K562 (cell line): ENCODE data around the gene CD300LG.

ENCODE experiments used
- RCOR1 ChIP-seq, 2 experiments: IDR thresholded peaks; 2 replicates each; pipeline ENCODE4 v1.6.1; 2012; ENCODE audit warnings: low read depth in 2 of 2, low read length in 2 of 2, borderline replicate concordance in 1 of 2, improper control_type of control experiment in 1 of 2
- ZNF263 ChIP-seq: sonication (generic); formaldehyde crosslinking; IDR thresholded peaks from 2 replicates; pipeline ENCODE4 v1.8.0; 2022; ENCODE audit warnings: mild to moderate bottlenecking, missing genetic modification reagents, borderline replicate concordance
- ZNF696 ChIP-seq: fragments of 250-450 bp; sonication (Bioruptor Pico); conservative IDR thresholded peaks from 2 replicates; pipeline ENCODE4 v1.4.0; 2020; ENCODE audit warnings: mild to moderate bottlenecking, moderate library complexity
- TF ChIP-seq, protein P1 (sequence below): fragments of 250-450 bp; sonication (Bioruptor Pico); IDR thresholded peaks from 2 replicates; pipeline ENCODE4 v1.6.1; 2021; ENCODE audit warnings: mild to moderate bottlenecking
- TF ChIP-seq, protein P2 (sequence below): sonication (generic); formaldehyde crosslinking; IDR thresholded peaks from 2 replicates; pipeline ENCODE4 v1.9.0; 2022; ENCODE audit warnings: mild to moderate bottlenecking, missing genetic modification reagents
- TF ChIP-seq, protein P3 (sequence below): fragments of 250-450 bp; sonication (Bioruptor Pico); IDR thresholded peaks from 2 replicates; pipeline ENCODE4 v1.9.0; 2021; ENCODE audit warnings: mild to moderate bottlenecking
- TF ChIP-seq, protein P4 (sequence below), 3 experiments: IDR thresholded peaks in 2 of 3; conservative IDR thresholded peaks in 1 of 3; 2 replicates each; pipeline ENCODE4 v1.5.1; 2011 to 2012; ENCODE audit warnings: low read length in 3 of 3, mild to moderate bottlenecking in 3 of 3, control low read depth in 2 of 3, improper control_type of control experiment in 1 of 3, inconsistent platforms in 1 of 3, low read depth in 1 of 3, mixed read lengths in 1 of 3, moderate library complexity in 1 of 3; ENCODE audit not compliant: insufficient read depth in 2 of 3

DNA sequence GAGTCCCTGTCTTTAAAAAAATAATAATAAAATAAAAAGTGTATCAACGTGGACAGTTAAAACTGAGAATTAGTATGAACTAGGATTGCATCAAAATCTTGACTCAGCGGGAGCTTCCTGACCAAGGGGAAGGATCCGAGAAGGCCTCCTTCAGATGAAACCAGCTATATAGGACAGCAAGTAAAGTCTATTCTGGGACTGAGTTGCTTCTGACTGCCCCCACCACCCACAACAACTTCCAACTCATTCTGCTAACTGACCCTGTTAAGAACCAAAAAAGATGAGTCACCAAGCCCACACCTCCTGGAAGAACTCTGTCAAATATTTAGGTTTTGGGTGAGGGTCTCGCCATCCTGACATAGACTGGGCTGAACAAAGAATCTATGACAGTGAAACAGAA is 38.9 kb upstream of the CD300LG start:
- TF ChIP-seq, protein P1, sequence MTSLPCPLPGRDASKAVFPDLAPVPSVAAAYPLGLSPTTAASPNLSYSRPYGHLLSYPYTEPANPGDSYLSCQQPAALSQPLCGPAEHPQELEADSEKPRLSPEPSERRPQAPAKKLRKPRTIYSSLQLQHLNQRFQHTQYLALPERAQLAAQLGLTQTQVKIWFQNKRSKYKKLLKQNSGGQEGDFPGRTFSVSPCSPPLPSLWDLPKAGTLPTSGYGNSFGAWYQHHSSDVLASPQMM (CRISPR knock-in tag) = no peak
- TF ChIP-seq RCOR1 (IDR thresholded peaks at IDR 0.05; ENCODE audit: borderline replicate concordance in 1 of 2, low read depth in 2 of 2, low read length in 2 of 2) = no peak
- TF ChIP-seq, protein P2, sequence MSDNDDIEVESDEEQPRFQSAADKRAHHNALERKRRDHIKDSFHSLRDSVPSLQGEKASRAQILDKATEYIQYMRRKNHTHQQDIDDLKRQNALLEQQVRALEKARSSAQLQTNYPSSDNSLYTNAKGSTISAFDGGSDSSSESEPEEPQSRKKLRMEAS (CRISPR knock-in tag) = no peak
- TF ChIP-seq ZNF696 (CRISPR knock-in tag) = no peak
- TF ChIP-seq, protein P3, sequence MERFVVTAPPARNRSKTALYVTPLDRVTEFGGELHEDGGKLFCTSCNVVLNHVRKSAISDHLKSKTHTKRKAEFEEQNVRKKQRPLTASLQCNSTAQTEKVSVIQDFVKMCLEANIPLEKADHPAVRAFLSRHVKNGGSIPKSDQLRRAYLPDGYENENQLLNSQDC (CRISPR knock-in tag) = no peak
- no peak for TF ChIP-seq ZNF263
- TF ChIP-seq, protein P4, sequence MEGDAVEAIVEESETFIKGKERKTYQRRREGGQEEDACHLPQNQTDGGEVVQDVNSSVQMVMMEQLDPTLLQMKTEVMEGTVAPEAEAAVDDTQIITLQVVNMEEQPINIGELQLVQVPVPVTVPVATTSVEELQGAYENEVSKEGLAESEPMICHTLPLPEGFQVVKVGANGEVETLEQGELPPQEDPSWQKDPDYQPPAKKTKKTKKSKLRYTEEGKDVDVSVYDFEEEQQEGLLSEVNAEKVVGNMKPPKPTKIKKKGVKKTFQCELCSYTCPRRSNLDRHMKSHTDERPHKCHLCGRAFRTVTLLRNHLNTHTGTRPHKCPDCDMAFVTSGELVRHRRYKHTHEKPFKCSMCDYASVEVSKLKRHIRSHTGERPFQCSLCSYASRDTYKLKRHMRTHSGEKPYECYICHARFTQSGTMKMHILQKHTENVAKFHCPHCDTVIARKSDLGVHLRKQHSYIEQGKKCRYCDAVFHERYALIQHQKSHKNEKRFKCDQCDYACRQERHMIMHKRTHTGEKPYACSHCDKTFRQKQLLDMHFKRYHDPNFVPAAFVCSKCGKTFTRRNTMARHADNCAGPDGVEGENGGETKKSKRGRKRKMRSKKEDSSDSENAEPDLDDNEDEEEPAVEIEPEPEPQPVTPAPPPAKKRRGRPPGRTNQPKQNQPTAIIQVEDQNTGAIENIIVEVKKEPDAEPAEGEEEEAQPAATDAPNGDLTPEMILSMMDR (IDR thresholded peaks at IDR 0.05 in 2 of 3, conservative IDR thresholded peaks at IDR 0.05 in 1 of 3; ENCODE audit: insufficient read depth in 2 of 3, low read depth in 1 of 3, low read length in 3 of 3) = no peak
